Stomach smooth muscle (tissue), 2 donors: ENCODE results near the gene VPS11.

Experiments
- H3K27ac ChIP-seq: one replicate; pipeline ENCODE4 v1.7.0; 2013; ENCODE audit warnings: mild to moderate bottlenecking, low read length, inconsistent platforms
- H3K27me3 ChIP-seq, 2 donors: one replicate each; pipeline ENCODE4 v1.7.0; 2013; ENCODE audit warnings: low read length in 2 of 2; ENCODE audit not compliant: insufficient read depth in 2 of 2, control insufficient read depth in 1 of 2
- H3K36me3 ChIP-seq, 2 donors: one replicate each; pipeline ENCODE4 v1.7.0; 2013; ENCODE audit warnings: low read length in 2 of 2; ENCODE audit not compliant: control insufficient read depth in 2 of 2, insufficient read depth in 2 of 2
- H3K4me1 ChIP-seq: one replicate; pipeline ENCODE4 v1.7.0; 2013; ENCODE audit warnings: low read length; ENCODE audit not compliant: control insufficient read depth, insufficient read depth
- H3K4me3 ChIP-seq, 2 donors: one replicate each; pipeline ENCODE4 v1.7.0; 2013; ENCODE audit warnings: low read length in 2 of 2
- H3K9ac ChIP-seq, 2 donors: one replicate each; pipeline ENCODE4 v1.7.0; 2013; ENCODE audit warnings: low read length in 2 of 2, mild to moderate bottlenecking in 1 of 2
- H3K9me3 ChIP-seq, 2 donors: one replicate each; pipeline ENCODE4 v1.7.0; 2013; ENCODE audit warnings: low read length in 2 of 2; ENCODE audit not compliant: control insufficient read depth in 2 of 2
- donor health status: healthy.
- donor health status: Pancreatic carcinoma.

VPS11 gene

DNA sequence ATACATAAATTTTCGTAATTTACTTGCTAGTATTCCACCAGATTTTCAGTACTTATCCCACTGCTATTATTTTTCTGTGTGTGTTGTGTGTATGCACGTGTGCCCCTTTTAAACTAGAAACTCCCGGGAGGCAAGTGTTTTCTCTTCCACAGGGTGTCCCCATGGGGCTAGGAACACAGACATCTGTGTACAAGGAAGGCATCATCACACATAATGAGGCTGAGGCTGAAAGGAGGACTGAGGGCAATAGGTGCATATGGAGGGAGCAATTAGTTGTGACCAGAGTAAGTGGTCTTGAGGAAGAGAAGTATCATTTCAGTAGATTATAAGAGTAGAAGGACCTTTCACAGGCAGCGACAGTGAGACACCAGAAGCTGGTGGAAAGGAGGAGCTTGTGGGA lies 36.2 kb downstream of the VPS11 start:
- Histone ChIP-seq H3K4me3 (no peak overlapping the region), H3K9ac (no peak overlapping the region), H3K4me1 (peaks cover 41% of the 10 kb centered on the region), H3K36me3 (no peaks in the 10 kb centered on the region), H3K9me3 (no peaks in the 10 kb centered on the region), H3K27ac (peak overlapping the region; percentile 93), H3K27me3 (no peaks in the 10 kb centered on the region)

DNA sequence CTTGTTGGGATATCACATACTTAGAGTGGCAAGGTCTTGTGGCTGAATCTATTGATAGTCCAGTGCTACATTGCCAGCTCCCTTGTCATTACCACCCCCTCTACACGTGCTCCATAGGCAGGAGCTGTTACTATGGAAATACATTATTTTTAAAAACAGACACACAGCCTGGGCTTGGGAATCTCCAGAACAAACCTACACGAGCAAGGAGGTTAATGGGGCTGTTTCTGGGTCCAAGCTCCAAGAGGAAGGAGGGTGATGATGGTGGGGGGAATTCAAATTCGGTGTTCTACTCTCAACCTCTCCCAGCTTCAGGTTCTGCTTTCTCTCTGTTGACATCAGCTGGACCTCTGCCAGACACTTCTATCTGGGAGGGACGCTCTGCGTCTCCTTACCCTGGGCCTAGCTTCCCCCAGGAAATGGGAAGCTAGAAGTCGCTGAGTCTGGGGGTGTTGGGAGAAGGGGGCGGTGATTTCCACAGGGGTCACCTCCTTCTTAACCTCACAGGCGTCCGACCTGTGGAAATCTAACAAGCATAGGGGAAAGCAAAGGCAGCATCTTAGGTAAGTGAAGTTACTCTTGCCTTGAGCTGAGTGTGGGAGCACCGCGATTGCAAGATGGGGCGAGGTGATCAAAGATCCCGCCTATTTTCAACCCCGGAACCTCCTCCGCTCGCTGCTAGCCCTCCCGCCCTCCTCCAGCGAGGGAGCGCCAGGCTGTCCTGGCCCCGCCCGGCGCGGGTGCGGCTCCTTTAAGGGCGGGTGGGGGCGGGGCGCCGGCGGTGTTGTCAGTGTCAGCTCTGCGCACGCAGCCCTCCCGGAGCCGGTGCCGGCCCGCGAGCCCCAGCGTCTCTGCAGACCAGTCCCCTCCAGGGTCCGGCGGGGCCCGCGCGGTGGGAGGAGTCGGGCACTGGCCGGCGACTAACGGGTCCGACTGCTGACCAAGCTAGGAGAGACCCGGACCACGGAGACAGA lies 39.2 kb downstream of the VPS11 start, which contains the start of gene C2CD2L:
Gene C2CD2L, plus strand, starts transcription at position 781 of the 974 bp plus-strand sequence. CDS start 398 bp downstream, outside the sequence.
- Histone ChIP-seq H3K9ac (peak within 1 kb of the TSS; percentile 73 to 83), H3K27ac (peak within 1 kb of the TSS; percentile 69), H3K4me1 (peaks cover 37% of the 10 kb centered on the region)

GRCh38 chr11:119107538-119108145 lies 40.0 kb downstream of the VPS11 start:
- no peaks in the 10 kb centered on the region for H3K27me3 ChIP-seq
- peaks cover 34% of the 10 kb centered on the region for H3K4me1 ChIP-seq
- H3K27ac ChIP-seq, result peak overlapping the region; percentile 37
- H3K9ac ChIP-seq, result peak overlapping the region; percentile 64 to 83
- H3K36me3 ChIP-seq, result peaks cover 13 to 21% of the 10 kb centered on the region in 2 donors
- peak overlapping the region; percentile 77 to 86 for H3K4me3 ChIP-seq
- no peaks in the 10 kb centered on the region for H3K9me3 ChIP-seq

More for the DNA sequence above, 39.2 kb downstream of the VPS11 start, which contains the start of gene C2CD2L:
- Histone ChIP-seq H3K9me3 (no peaks in the 10 kb centered on the region), H3K27me3 (no peaks in the 10 kb centered on the region), H3K4me3 (peak within 1 kb of the TSS; percentile 82 to 86), H3K36me3 (peaks cover 8 to 13% of the 10 kb centered on the region in 2 donors)

DNA sequence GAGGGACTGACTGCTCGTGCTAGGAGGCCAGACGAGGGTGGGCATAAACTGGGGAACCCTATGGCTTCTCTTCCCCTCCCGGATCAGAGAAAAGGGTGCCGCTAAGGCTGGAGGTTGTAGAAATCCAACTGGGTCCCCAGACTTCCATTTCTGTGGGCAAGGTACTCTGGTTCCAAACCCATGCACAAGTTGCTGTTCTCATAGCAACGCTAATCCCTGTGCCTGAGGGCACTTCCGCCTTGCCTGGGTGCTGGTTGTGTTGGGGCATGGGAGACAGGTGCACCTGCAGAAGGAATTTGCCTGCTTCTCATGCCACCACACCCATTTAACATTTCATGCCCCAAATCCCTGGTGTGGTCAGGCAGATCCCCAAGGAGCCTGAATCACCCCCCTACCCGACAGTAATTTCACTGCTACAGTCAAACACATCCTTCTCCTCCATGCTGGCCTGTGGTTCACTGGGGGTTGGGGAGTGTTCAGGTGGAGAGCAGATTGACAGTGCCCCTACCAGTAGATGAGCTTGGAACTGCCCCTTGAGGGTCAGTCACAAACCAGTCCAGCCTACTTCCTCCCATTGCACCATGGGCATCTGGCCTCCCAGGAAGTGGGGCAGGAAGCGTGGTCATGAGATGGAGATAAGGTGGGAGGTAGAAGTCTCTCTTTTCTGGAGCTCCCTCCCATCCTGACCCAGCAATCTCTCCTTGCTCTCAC lies 40.7 kb downstream of the VPS11 start:
- Histone ChIP-seq H3K4me3 (peak overlapping the region; percentile 77 to 86), H3K9ac (peak overlapping the region; percentile 64 to 83), H3K4me1 (peaks cover 29% of the 10 kb centered on the region), H3K27ac (peak overlapping the region; percentile 37), H3K36me3 (peaks cover 16 to 27% of the 10 kb centered on the region in 2 donors), H3K9me3 (no peaks in the 10 kb centered on the region), H3K27me3 (no peaks in the 10 kb centered on the region)

- no peak overlapping the region for H3K27ac ChIP-seq
Measured at GRCh38 chr11:119108857-119109221, 41.2 kb downstream of the VPS11 start.

DNA sequence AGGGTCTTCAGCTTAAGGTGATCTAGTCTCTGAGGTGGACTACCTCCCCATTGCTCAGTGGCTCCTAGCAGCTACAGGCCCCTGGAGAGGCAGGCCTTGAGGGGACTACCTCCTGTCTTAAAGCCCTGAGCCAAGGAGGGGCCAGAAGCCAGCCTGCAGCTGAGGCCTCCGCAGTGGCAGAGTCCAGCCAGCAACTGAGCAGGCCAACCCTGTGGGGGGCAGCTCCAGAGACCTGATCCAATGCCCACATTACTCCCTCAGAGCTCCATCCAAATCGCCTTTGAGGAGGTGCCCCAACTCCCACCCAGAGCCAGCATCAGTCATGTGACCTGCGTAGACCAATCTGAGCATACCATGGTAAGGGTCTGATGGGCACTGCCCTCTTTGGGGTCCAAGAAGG lies 42.2 kb downstream of the VPS11 start:
- no peak overlapping the region for H3K9ac ChIP-seq
- no peak overlapping the region for H3K4me3 ChIP-seq
- no peak overlapping the region for H3K27ac ChIP-seq
- peaks cover 20 to 36% of the 10 kb centered on the region in 2 donors for H3K36me3 ChIP-seq
- no peaks in the 10 kb centered on the region for H3K27me3 ChIP-seq
- no peaks in the 10 kb centered on the region for H3K9me3 ChIP-seq
- peaks cover 29% of the 10 kb centered on the region for H3K4me1 ChIP-seq

More at GRCh38 chr11:119108857-119109221, 41.2 kb downstream of the VPS11 start:
- Histone ChIP-seq H3K4me3 (peak overlapping the region; percentile 77 to 86), H3K27me3 (no peaks in the 10 kb centered on the region), H3K4me1 (peaks cover 29% of the 10 kb centered on the region), H3K36me3 (peaks cover 18 to 31% of the 10 kb centered on the region in 2 donors), H3K9me3 (no peaks in the 10 kb centered on the region), H3K9ac (no peak overlapping the region)

- Histone ChIP-seq H3K9me3 (no peaks in the 10 kb centered on the region), H3K4me1 (peaks cover 29% of the 10 kb centered on the region), H3K9ac (no peak overlapping the region), H3K27me3 (no peaks in the 10 kb centered on the region), H3K27ac (no peak overlapping the region), H3K36me3 (peaks cover 20 to 36% of the 10 kb centered on the region in 2 donors), H3K4me3 (no peak overlapping the region)
Measured at GRCh38 chr11:119110439-119110838, 42.8 kb downstream of the VPS11 start.

DNA sequence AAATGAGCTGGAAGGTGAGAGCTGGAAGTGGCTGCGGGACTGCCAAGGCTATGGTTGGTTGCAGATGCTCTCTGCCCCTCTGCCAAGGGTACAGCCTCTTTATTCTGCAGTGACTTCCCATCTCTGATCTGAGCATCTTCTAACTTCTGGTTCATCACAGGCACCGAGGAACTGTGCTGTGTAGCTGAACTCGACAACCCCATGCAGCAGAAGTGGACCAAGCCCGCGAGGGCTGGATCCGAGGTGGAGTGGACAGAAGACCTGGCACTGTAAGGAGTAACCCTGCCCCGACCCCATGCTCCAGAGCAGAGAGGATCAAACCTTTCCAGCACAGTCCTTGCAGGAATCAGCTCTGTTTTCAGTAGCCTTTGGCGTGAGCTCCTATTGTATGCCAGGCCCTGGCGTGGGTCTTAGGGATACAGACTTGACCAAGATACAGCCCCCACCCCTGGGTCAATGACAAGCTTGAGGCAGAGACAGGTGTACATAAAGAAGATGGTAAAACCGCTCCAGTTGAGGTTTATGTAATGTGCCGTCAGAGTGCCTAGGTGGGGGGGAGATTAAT lies 43.8 kb downstream of the VPS11 start:
- H3K9me3 ChIP-seq, result no peaks in the 10 kb centered on the region
- H3K36me3 ChIP-seq, result peaks cover 20 to 39% of the 10 kb centered on the region in 2 donors
- no peak overlapping the region for H3K4me3 ChIP-seq
- H3K27me3 ChIP-seq, result no peaks in the 10 kb centered on the region
- no peak overlapping the region for H3K9ac ChIP-seq
- H3K4me1 ChIP-seq, result peaks cover 25% of the 10 kb centered on the region
- H3K27ac ChIP-seq, result no peak overlapping the region

DNA sequence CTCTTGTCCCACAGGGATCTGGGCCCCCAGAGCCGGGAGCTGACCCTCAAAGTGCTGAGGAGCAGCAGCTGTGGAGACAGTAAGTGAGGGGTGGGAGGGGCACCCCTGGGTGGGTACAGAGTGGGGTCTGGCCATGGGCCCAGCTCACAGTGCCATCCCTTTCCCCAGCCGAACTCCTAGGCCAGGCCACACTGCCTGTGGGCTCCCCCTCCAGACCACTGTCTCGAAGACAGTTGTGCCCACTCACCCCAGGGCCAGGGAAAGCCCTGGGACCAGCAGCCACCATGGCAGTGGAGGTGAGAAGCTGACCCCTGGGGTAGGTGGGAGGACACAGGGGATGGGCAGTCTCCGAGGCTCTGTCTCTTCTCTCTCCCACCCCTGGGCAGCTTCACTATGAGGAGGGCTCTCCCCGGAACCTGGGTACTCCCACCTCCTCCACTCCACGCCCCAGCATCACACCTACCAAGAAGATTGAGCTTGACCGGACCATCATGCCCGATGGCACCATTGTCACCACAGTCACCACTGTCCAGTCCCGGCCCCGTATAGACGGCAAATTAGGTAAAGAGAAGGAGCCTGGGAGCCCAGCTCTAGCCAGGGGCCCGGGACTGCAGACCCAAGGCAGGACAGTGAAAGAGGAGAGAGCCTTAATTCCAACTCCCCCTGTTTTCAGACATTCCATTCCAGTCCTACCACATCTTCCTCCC lies 44.8 kb downstream of the VPS11 start:
- Histone ChIP-seq H3K36me3 (peaks cover 20 to 39% of the 10 kb centered on the region in 2 donors), H3K27me3 (no peaks in the 10 kb centered on the region), H3K9me3 (no peaks in the 10 kb centered on the region), H3K27ac (no peak overlapping the region), H3K9ac (no peak overlapping the region), H3K4me3 (no peak overlapping the region), H3K4me1 (peaks cover 20% of the 10 kb centered on the region)
